OCI-LY7 (cell line): ENCODE data around the gene TAPT1.

Experiments
- EZH2phosphoT487 ChIP-seq: fragments of 200-600 bp; sonication (generic); IDR thresholded peaks from 2 replicates; pipeline ENCODE4 v1.6.1; 2018; ENCODE audit warnings: low read depth, borderline replicate concordance, mild to moderate bottlenecking, mixed run types, antibody characterized with exemption, low read length, moderate library complexity, mixed read lengths
- TF ChIP-seq, protein P1 (sequence below): fragments of 200-600 bp; sonication (generic); conservative IDR thresholded peaks from 2 replicates; pipeline ENCODE4 v1.5.1; 2014; ENCODE audit warnings: mild to moderate bottlenecking, antibody characterized with exemption, low read length, moderate library complexity, mixed read lengths

DNA sequence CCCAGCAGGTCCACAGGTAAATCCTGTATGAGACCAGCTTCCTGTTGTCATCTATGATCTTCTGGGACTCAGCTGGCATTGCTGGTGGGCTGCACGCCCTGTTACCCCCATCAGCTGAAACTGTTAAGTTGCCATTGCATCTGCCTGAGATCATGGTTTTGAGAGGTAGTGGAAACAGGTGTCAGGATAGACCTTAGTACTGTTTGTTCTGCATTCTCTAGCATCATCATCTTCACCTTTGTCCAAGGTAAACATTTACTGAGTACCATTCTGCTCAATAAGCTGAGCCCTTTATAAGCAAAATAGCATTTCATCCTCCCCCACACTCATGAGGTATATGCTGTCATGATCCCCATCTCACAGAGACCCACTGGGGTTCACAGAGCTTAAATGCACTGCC is 99.6 kb downstream of the TAPT1 start:
- TF ChIP-seq, protein P1, sequence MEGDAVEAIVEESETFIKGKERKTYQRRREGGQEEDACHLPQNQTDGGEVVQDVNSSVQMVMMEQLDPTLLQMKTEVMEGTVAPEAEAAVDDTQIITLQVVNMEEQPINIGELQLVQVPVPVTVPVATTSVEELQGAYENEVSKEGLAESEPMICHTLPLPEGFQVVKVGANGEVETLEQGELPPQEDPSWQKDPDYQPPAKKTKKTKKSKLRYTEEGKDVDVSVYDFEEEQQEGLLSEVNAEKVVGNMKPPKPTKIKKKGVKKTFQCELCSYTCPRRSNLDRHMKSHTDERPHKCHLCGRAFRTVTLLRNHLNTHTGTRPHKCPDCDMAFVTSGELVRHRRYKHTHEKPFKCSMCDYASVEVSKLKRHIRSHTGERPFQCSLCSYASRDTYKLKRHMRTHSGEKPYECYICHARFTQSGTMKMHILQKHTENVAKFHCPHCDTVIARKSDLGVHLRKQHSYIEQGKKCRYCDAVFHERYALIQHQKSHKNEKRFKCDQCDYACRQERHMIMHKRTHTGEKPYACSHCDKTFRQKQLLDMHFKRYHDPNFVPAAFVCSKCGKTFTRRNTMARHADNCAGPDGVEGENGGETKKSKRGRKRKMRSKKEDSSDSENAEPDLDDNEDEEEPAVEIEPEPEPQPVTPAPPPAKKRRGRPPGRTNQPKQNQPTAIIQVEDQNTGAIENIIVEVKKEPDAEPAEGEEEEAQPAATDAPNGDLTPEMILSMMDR: no peak
- no peak for TF ChIP-seq EZH2phosphoT487
